Measurements from ENCODE around the gene DAZAP1.

- TF ChIP-seq GATA2 (IDR thresholded peaks at IDR 0.05; ENCODE audit: low read depth, low read length) = no peak
- TF ChIP-seq GATA3 (IDR thresholded peaks at IDR 0.05; ENCODE audit: low read depth, low read length) = no peak
These were observed 19.4 kb downstream of the DAZAP1 start for GRCh38 chr19:1426736-1427135.
